ENCODE data around the gene CD164. TPM values are rescaled to one million over a fixed set of nuclear protein-coding genes. Genes with fewer than 3 reads are reported as not detected.

CD164 gene
- total RNA-seq, 1 donor from 2014 or later, result 262 TPM

DNA sequence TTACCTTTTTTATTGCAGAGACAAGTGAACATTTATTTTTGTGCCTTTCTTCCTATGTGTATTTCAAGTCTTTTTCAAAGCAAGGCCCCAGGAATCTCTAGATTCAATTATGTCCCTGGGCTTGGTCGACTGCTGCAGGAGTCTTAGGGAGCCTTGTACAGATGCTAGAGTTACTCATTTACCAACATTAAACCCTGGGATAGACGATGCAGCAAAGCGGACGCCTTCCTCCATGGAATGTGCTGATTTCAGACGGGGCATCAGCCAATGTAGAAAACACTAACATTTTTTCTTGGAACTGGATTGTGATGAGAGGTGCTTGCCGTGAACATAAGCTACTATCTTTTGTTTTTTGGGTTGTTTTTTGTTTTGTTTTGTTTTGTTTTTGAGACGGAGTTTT, 55.9 kb downstream of the CD164 start:
- Mint-ChIP-seq H3K27ac (no peak overlapping the region), H3K4me1 (no peaks in the 10 kb centered on the region), H3K4me3 (no peak overlapping the region), H3K36me3 (no peaks in the 10 kb centered on the region), H3K9me3 (no peaks in the 10 kb centered on the region), H3K27me3 (ENCODE audit: low read depth) (no peaks in the 10 kb centered on the region)
- TF ChIP-seq, protein P1, sequence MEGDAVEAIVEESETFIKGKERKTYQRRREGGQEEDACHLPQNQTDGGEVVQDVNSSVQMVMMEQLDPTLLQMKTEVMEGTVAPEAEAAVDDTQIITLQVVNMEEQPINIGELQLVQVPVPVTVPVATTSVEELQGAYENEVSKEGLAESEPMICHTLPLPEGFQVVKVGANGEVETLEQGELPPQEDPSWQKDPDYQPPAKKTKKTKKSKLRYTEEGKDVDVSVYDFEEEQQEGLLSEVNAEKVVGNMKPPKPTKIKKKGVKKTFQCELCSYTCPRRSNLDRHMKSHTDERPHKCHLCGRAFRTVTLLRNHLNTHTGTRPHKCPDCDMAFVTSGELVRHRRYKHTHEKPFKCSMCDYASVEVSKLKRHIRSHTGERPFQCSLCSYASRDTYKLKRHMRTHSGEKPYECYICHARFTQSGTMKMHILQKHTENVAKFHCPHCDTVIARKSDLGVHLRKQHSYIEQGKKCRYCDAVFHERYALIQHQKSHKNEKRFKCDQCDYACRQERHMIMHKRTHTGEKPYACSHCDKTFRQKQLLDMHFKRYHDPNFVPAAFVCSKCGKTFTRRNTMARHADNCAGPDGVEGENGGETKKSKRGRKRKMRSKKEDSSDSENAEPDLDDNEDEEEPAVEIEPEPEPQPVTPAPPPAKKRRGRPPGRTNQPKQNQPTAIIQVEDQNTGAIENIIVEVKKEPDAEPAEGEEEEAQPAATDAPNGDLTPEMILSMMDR (IDR thresholded peaks at IDR 0.05; ENCODE audit: unreplicated experiment), result no peak
- DNase-seq (ENCODE audit: low spot score in 2 of 2, unreplicated experiment in 2 of 2), result no peak

DNA sequence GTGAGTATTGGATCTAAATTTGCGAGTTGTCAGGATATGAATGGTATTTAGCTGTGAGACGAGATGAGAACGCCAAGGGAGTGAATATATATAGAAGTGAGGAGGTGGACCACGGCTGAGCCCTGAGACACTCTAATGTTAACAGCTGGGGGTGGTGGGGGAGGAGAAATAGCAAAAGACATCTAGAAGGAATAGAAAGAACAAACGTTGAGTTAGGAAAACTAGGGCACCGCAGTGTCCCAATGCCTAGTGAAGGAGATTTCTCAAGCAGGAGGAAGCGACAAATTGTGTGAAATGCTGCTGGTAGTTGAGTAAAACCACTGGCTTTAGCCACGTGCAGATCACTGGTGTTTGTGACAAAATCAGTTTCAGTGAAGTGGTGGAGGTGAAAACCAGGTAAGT, 56.9 kb downstream of the CD164 start:
- no peak overlapping the region for H3K4me3 Mint-ChIP-seq
- no peaks in the 10 kb centered on the region for H3K4me1 Mint-ChIP-seq
- DNase-seq (ENCODE audit: low spot score in 2 of 2, unreplicated experiment in 2 of 2), result no peak
- no peaks in the 10 kb centered on the region for H3K27me3 Mint-ChIP-seq (ENCODE audit: low read depth)
- H3K36me3 Mint-ChIP-seq, result no peaks in the 10 kb centered on the region
- TF ChIP-seq, protein P1 (IDR thresholded peaks at IDR 0.05; ENCODE audit: unreplicated experiment), result no peak
- H3K27ac Mint-ChIP-seq, result no peak overlapping the region
- H3K9me3 Mint-ChIP-seq, result no peaks in the 10 kb centered on the region

DNA sequence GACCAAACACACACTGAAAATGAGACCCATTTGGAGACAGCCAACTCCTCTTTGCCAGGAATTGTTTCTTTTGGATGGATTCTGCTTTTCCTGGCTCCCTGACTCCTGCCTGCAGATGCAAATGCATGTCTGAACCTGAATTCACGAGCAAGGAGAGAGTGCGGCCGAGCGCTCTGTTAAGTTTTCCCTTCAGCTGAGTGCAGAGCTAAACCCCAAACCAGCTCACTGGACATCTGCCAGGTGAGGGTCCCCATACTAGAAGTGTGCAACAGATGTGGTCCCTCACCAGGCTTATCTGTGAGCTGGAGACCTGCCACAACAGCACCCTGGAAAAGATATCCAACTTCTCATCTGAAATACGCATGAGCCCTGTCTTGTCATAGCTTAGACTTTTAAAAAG, 59.0 kb downstream of the CD164 start:
- no peak overlapping the region for H3K27ac Mint-ChIP-seq
- no peaks in the 10 kb centered on the region for H3K4me1 Mint-ChIP-seq
- no peak for DNase-seq (ENCODE audit: low spot score in 2 of 2, unreplicated experiment in 2 of 2)
- TF ChIP-seq, protein P1 (IDR thresholded peaks at IDR 0.05; ENCODE audit: unreplicated experiment), result no peak
- H3K9me3 Mint-ChIP-seq, result no peaks in the 10 kb centered on the region
- H3K4me3 Mint-ChIP-seq, result no peak overlapping the region
- no peaks in the 10 kb centered on the region for H3K27me3 Mint-ChIP-seq (ENCODE audit: low read depth)
- H3K36me3 Mint-ChIP-seq, result no peaks in the 10 kb centered on the region

DNA sequence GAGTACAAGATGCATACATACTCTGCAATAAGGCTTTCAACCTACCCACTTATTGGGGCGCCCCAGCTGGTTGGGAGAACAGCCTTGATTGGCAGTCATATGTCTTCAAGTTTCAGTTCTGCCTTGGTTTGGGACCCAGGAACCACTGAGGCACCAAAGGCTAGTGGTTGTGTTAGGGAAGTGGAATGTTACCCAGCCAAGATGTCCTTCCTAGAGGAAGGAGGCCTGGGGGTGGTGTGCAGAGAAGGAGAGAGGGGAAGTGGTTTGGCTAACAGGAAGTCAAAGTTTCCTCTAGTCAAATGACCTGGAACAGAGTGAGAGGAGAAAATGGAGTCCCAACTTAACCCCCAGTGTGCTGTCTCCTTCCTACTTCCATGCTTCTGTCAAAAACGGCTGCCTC, 59.4 kb downstream of the CD164 start:
- H3K36me3 Mint-ChIP-seq, result no peaks in the 10 kb centered on the region
- no peak for DNase-seq (ENCODE audit: low spot score in 2 of 2, unreplicated experiment in 2 of 2)
- no peaks in the 10 kb centered on the region for H3K9me3 Mint-ChIP-seq
- H3K4me3 Mint-ChIP-seq, result no peak overlapping the region
- no peaks in the 10 kb centered on the region for H3K4me1 Mint-ChIP-seq
- no peaks in the 10 kb centered on the region for H3K27me3 Mint-ChIP-seq (ENCODE audit: low read depth)
- TF ChIP-seq, protein P1 (IDR thresholded peaks at IDR 0.05; ENCODE audit: unreplicated experiment), result no peak
- no peak overlapping the region for H3K27ac Mint-ChIP-seq

DNA sequence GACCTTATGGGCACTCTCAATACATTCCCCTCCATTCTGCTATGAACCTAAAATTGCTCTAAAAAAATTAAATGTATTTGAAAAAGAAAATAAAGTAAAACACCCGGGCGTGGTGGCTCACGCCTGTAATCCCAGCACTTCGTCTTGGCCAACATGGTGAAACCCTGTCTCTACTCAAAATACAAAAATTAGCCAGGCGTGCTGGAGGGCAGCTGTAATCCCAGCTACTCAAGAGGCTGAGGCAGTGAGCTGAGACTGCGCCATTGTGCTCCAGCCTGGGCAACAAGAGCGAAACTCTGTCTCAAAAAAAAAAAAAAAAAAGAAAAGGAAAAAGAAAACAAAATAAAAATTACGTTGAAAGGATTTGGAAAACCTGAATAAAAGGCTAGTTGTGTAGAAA, 60.5 kb downstream of the CD164 start:
- no peaks in the 10 kb centered on the region for H3K4me1 Mint-ChIP-seq
- H3K36me3 Mint-ChIP-seq, result no peaks in the 10 kb centered on the region
- H3K27me3 Mint-ChIP-seq (ENCODE audit: low read depth), result no peaks in the 10 kb centered on the region
- H3K4me3 Mint-ChIP-seq, result no peak overlapping the region
- H3K27ac Mint-ChIP-seq, result no peak overlapping the region
- no peak for DNase-seq (ENCODE audit: low spot score in 2 of 2, unreplicated experiment in 2 of 2)
- TF ChIP-seq, protein P1 (IDR thresholded peaks at IDR 0.05; ENCODE audit: unreplicated experiment), result no peak
- no peaks in the 10 kb centered on the region for H3K9me3 Mint-ChIP-seq

DNA sequence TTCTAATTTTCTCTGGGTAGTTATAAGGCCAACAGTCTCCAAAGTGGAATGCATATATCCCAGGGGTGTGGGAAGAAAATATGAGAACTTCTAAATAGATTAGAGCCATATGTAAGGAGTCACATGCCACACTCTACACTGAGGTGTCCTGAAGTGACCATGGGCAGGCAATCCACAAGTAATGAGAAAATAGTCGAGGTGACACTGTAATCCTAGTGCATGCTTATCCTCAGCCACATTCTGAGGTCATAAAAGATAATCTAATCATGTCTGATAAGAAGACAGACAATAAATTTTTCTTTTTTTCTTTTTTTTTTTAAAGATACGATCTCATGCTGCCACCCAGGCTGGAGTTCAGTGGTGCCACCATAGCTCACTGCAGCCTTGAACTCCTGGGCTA, 62.2 kb downstream of the CD164 start:
- TF ChIP-seq, protein P1 (IDR thresholded peaks at IDR 0.05; ENCODE audit: unreplicated experiment), result no peak
- no peak overlapping the region for H3K27ac Mint-ChIP-seq
- no peaks in the 10 kb centered on the region for H3K9me3 Mint-ChIP-seq
- H3K4me3 Mint-ChIP-seq, result no peak overlapping the region
- H3K36me3 Mint-ChIP-seq, result no peaks in the 10 kb centered on the region
- peaks cover 7% of the 10 kb centered on the region for H3K4me1 Mint-ChIP-seq
- no peaks in the 10 kb centered on the region for H3K27me3 Mint-ChIP-seq (ENCODE audit: low read depth)
- no peak for DNase-seq (ENCODE audit: low spot score in 2 of 2, unreplicated experiment in 2 of 2)

Measured in mesothelial cell of epicardium (in vitro differentiated cells).